ENCODE measurements around the gene BATF3.

GRCh38 chr1:212677136-212677535 lies 22.5 kb downstream of the BATF3 start:
- TF ChIP-seq, protein P1, sequence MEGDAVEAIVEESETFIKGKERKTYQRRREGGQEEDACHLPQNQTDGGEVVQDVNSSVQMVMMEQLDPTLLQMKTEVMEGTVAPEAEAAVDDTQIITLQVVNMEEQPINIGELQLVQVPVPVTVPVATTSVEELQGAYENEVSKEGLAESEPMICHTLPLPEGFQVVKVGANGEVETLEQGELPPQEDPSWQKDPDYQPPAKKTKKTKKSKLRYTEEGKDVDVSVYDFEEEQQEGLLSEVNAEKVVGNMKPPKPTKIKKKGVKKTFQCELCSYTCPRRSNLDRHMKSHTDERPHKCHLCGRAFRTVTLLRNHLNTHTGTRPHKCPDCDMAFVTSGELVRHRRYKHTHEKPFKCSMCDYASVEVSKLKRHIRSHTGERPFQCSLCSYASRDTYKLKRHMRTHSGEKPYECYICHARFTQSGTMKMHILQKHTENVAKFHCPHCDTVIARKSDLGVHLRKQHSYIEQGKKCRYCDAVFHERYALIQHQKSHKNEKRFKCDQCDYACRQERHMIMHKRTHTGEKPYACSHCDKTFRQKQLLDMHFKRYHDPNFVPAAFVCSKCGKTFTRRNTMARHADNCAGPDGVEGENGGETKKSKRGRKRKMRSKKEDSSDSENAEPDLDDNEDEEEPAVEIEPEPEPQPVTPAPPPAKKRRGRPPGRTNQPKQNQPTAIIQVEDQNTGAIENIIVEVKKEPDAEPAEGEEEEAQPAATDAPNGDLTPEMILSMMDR (IDR thresholded peaks at IDR 0.05): no peak
- no peak for TF ChIP-seq EP300 (IDR thresholded peaks at IDR 0.05)
